ENCODE measurements around the gene DGKD.

- TF ChIP-seq CTCF (IDR thresholded peaks at IDR 0.05), result no peak
- no peak for TF ChIP-seq EP300 (IDR thresholded peaks at IDR 0.05)
- no peak for TF ChIP-seq POLR2A (IDR thresholded peaks at IDR 0.05)
- TF ChIP-seq POLR2AphosphoS5 (IDR thresholded peaks at IDR 0.05), result no peak
Observed at GRCh38 chr2:233442028-233442310, 87.7 kb downstream of the DGKD start.

Measured in suprapubic skin (tissue), 4 donors.